HTERT RPE-1 (cell line): ENCODE results near the gene DNAJB1.
"Not testable (repeated sequence)": the region's sequence is repeated elsewhere in the genome, so short reads cannot be mapped to it uniquely, and the experiment has no call there.

ENCODE experiments used
- in situ Hi-C: fragments of 300-500 bp; cut with MboI; formaldehyde crosslinking; loops from 4 replicates; pipeline ENCODE4 v1.14.3; 2020; ENCODE audit warnings: low sequenced_read_pairs

The DNAJB1 gene

DNA sequence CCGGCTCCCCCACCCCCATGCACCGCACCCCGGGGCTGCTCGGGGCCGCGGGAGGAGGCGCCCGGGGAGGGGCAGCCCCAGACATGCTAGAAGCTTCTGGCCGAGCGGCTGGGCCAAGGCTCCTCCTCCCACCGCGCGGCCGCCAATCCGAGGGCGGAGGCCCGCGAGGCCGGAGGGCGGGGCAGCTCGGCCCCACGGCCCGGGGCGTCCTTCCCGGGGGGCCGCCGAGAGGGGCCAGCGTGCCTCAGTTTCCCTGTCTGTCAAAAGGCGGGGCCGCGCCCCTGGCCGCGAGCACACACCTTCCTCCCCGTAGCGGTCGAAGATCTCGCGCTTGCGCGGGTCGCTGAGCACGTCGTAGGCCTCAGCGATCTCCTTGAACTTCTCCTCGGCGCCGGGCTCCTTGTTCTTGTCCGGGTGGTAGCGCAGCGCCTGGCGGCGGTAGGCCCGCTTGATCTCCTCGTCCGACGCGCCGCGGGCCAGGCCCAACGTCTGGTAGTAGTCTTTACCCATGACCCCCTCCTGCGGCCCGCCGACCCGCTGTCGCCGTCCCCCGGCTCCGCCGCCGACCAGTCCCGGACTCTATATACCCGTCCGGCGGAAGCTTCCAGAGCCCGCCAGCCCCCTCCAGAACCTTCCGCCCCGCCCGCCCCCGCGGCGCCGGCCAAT lies at the start of gene DNAJB1:
Gene DNAJB1 (minus strand): TSS at position 558 of the 666 bp plus-strand sequence. CDS start 48 bp downstream, at position 510.
- in situ Hi-C loops: no loop called here

DNA sequence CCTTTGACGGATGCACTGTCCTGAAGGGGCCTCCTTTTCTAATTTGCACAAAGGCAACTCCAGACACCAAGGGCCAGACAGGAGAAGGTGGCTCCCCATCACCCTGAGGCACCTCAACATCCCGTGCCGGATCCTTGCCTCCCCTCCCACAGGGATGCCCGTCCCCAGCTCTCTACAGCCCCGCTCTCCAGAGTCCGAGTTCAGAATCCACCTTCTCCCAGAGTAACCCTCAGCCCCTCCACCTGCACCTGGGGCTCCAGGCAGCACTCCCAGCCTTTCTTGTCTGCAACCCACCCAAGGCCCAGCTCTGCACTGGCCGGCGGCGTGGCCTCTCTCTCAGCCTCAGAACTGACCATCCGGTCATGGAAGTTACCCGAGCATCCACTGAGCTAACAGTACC lies 48.9 kb upstream of the DNAJB1 start:
- in situ Hi-C loops: no loop called here

DNA sequence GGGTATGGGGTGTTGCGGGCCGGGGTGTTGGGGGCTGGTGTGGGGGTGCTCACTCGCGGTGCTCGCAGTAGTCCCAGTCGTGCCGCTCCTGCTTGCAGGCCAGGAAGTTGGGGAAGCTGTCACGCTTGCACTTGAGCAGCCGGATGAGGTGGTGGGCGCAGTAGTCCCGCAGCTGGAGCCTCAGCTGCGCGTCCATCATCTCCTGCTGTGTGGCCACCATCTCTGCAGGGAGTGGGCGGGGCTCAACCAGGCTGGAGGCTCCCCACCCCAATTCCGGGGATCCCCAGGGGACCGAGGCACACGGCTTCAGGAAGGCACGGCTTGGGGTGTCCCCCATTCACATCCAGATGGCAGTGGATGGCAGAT lies 48.5 kb upstream of the DNAJB1 start:
- in situ Hi-C loops: no loop called here

DNA sequence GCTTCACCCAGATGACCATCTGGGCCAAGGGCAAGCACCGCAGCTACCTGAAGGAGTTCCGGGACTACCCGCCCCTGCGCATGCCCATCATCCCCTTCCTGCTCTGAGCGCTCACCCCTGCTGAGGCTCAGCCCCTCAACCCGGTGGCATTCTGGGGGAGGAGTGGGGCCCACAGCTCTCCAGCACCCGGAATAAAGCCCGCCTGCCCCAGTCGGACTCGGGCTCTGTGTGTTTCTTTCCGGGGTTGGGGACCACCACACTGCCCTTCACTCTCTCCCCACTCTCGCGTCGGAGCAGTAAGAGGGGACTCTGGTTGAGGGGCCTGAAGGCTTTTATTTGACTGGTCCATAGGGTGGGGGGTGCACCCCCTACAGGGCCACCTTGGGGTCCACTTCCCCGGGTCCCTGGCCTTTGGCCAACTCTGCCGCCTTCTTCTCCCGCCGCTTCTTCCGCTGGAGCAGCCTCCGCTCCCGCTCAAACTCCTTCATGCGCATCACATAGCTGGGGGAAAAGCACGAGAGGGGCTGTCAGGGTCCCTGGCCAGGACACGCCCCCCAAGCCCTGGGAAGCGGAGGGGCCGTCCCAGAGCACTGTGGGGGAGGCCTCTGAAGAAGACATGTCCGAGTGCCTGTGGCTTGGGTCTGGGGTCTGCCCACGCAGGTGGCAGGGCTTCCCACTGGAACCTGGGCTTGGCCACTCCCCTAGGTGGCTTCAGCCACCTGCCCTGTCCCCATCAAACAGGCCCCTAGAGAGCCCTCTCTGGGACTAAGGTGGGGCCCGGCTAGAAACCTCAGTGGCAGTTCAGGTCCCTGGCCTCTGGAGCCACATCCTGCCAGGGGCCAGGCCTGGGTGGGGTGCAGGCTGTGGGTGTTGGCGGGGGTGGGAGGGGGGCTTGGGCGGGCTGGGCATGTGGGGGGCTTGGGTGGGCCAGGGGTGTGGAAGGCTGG lies 47.8 kb upstream of the DNAJB1 start:
- in situ Hi-C loops: no loop called here

DNA sequence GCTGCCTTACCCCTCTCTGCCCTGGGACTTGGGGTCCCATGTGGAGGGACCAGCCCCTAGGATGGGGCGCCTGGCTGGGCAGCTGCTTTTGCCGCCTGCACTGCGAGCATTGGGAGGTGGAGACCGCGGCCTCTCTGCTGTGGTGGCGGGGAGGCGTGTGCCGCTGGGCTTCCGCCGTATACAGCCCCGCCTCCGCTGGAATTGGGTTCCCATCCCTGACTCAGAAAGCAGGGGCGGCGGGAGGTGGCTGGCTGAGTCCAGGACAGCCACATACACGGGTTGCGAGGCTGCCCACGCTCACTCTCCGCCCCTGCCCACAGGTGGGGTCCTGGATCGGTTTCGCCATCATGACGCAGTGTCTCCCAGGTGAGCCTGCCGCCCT lies 47.1 kb upstream of the DNAJB1 start:
- in situ Hi-C loops: no loop called here

DNA sequence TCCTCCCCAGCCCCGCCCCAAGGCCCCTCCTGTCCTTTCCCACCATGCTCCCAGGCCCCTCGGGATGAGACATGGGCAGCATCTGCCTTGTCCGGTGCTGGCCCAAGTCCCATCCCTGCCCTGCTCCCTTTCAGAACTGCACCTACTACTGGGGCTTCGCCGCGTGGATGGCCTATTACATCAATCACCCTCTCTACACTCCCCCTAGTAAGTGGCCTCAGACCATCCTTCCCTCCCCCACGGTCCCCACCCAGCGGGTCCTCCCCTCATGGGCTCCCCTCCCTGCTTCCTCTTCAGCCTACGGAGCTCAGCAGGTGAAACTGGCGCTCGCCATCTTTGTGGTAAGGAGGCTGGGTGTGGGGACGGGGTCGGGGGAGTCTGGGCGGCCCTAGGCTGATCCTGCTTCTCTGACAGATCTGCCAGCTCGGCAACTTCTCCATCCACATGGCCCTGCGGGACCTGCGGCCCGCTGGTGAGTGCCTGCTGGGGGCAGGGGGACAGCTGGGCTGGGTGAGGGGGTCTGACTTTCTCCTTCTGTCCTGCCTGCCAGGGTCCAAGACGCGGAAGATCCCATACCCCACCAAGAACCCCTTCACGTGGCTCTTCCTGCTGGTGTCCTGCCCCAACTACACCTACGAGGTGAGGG lies 46.6 kb upstream of the DNAJB1 start:
- in situ Hi-C loops: not testable (repeated sequence)

DNA sequence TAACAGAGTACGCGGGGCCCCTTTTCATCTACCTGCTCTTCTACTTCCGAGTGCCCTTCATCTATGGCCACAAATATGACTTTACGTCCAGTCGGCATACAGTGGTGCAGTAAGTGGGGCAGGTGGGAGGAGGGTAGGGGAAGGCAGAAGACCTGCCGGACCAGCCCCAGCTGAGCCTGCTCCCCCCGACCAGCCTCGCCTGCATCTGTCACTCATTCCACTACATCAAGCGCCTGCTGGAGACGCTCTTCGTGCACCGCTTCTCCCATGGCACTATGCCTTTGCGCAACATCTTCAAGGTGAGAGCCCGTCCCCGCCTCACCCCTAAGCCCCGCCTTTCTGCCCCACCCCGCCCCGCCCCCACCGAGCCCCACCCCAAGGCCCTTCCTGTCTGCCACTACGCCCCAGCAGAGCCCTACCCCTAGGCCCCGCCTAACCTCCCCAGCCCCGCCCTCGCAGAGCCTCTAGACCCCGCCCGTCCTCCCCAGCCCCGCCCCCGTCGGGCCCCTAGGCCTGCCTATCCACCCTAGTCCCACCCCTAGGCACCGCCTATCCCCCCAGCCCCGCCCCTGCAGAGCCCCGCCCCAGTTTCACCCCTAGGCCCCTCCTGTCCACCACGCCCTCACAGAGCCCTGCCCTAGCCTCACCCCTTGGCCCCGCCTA lies 45.9 kb upstream of the DNAJB1 start:
- in situ Hi-C loops: no loop called here

DNA sequence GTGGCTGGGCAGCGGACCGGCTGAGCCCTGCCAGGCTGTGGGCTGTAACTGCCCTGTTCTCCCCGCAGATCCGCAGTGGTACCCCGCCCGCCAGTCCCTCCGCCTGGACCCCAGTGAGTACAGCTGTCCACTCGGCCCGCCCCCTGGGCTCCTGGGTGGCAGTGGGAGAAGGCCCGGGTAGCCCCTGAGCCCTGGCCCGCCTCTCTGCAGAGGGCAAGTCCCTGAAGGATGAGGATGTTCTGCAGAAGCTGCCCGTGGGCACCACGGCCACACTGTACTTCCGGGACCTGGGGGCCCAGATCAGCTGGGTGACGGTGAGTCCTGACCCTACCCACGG lies 45.4 kb upstream of the DNAJB1 start:
- in situ Hi-C loops: no loop called here

DNA sequence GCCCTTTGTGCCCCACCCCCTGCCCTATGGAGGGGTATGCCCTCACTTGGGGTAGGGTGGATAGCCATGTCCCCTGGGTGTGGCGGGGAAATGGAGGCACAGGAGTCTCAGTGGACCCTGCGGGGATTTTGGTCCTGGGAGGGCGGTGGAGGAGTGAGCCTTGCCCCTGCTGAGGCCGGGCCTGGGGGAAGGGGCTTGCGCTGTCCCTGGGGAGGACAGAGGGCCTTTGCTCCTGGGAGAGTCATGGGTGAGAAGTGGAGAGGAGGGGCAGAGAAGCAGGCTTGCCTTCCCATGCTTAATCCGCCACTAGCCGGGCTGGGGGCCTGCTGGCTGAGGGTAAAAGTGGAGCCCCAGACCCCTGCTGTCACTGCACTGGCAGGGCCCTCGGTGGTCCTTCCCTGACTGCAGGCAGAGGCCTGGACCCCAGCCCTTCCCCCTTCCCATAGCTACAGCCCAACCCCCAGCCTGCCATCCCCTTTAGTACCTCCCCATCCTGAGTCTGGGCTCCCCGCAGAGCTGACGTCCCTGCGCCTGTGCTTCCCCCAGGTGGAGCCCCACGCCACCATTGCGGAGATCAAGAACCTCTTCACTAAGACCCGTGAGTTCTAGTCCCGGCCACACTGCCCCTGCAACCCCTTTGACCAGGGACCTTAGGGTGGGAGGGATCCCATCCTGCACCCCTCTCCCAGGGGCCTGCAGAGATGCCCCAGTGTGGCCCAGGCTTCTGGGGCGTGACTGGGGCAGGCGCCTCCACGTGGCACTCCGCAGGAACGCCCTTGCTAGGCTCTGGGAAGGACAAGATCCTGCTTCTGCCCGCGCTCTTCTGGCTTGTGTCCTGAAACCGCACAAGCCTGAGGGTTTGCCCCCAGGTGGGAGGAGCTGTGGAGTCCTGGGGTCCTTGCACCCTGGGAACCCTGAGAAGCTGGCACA lies 44.7 kb upstream of the DNAJB1 start:
- in situ Hi-C loops: no loop called here

DNA sequence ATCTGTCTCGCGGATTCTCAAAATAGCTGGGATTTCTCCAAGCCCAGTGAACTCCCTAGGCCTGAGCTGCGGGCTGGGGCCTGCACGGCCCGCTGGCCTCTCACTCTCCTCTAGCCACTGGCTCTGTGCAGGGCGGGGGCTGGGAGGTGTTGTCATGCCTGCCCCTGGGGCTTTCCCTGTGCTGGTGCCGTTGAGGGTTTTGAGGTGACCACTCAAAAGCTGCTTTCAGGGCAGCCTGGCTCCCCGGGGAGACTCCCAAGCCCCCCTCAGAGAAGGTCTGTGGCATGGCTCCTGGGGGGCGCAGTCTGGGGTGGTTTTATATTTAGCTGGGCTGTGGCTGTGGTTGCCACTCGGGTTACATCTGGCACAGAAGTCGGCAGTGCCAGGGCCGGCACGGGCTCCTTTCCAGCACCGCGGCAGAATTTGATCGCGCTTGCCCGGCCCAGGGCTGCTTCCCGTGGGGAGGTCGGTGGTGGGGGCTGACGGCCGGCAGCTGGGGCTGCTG lies 43.7 kb upstream of the DNAJB1 start:
- in situ Hi-C loops: no loop called here

DNA sequence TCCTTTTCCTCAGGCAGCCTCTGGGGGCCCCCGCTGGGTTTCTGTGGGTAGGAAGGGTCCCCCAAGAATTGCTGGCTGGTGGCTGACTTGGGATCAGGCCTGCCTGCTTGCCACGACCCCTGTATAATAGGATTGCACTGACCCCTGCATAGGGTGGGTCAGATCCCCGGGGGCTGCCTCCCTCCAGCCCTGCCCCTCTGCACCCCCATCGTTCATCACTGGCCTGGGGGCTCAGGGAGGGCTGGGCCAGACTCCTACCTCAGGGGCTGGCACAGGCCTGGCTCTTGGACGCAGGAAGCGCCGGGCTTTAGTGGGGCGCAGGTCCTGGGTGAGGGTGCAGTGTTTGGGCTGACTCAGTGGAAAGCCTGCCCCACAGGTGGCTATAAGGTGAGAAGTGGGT lies 43.1 kb upstream of the DNAJB1 start:
- in situ Hi-C loops: no loop called here

DNA sequence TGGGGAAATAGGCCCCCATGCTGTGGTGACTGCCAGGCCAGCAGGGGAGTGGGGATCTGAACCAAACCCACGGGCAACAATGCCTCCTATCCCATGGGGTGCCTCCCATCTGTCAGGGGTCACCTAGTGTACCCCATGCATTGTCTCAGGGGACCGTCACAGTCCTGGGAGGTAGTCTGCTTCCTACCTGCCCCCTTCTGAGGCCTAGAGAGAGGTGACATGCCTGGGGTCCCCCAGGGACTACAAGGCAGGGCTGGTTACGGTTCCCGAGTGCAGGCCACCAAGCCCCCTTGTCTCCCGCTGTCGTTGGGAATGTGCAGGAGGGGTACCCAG lies 42.5 kb upstream of the DNAJB1 start:
- in situ Hi-C loops: no loop called here

DNA sequence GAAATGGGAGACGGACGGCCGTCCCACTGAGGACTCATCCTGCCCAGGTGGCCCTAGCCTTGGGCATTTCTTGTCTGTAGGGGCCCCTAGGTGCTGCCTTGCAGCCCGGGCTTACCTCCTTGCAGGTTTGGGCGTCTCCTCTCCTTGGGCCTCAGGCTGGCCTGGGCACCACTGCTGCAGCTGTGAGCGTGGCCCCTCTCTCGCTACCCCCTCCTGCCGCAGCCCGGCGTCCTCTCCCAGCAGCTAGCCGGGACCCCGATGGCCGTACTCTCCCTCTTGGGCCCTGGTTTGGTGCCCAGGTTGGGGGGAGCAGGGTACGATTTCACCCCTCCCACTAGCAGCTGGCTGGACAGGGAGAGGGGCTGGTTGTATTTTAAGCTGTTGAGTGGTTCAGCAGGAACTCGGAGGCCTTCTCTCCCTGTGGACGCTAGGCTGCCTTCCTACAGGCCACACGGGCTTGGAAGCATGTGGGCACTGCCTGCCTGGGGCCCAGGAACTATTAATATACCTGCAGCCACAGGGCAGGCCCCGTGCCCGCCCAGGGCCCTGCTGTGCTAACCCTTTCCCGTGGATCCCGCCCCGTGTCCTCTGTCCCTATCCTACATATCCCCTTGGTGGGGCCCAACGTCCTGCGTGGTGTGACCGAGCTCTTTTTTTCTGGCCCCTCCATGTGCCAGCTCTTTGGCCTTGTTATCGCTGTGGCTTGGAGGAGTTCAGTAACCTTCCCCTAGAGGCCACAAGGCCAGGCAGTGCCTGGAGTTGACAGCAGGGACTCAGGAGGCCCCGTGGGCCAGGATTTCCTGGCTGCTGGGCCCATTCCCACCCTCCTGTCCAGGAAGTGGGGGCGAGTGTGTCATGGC lies 41.9 kb upstream of the DNAJB1 start:
- in situ Hi-C loops: no loop called here

DNA sequence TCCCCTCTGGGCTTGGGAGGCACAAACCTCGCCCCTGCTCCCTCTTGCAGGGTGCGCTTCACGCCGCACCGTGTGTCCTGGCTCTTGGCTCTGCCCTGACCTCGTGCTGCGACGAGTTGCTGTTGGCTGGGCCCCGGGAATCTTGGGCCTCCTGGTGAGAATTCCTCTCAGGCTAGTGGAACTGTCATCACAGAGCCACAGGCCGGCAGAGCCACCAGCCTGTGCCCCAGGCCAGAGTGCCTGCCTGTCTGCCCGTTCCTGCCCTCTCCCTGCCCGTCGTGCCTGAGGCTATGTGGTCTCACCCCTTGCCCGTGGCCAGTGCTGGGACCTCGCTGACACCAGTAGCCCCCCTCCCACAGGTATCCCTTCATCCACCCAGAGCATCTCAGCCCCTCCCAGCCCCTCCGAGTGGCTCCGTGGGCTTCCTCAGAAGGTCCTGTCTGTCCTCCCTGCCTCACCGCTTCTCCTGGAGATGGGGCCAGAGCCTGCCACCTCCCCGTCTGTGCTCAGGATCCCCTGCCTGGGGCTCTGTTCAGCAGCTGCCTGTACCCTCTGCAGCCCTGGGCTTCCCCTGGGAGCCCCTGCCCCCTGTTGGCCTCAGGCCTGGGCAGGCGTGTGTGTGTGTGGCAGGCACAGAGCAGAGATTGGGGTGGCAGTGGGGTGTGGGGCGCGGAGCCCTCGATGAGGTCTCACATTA lies 40.3 kb upstream of the DNAJB1 start:
- in situ Hi-C loops: no loop called here

DNA sequence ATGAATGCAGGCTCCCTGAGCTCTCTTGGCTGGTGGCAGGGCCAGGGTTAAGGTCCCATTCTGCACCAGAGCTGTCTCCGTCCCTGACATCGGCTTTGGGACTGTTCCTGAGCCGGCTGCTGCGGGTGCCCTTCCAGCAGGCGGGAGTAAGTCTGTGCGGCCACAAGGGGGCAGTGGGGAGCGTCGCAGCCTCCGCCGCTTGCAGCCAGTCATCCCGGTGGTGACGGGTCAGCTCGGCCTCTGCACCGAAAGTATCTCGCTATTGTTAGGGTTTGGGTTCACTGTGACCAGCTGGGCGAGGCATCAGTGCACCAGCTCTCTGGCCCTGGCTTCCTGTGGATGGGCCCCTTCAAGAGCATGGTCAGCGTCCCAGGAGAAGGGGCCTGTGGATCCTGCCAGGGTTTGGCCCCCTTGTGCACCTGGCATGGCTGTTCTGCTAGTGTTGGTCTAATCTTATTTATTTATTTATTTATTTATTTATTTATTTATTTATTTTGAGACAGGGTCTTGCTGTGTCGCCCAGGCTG lies 38.5 kb upstream of the DNAJB1 start:
- in situ Hi-C loops: no loop called here

DNA sequence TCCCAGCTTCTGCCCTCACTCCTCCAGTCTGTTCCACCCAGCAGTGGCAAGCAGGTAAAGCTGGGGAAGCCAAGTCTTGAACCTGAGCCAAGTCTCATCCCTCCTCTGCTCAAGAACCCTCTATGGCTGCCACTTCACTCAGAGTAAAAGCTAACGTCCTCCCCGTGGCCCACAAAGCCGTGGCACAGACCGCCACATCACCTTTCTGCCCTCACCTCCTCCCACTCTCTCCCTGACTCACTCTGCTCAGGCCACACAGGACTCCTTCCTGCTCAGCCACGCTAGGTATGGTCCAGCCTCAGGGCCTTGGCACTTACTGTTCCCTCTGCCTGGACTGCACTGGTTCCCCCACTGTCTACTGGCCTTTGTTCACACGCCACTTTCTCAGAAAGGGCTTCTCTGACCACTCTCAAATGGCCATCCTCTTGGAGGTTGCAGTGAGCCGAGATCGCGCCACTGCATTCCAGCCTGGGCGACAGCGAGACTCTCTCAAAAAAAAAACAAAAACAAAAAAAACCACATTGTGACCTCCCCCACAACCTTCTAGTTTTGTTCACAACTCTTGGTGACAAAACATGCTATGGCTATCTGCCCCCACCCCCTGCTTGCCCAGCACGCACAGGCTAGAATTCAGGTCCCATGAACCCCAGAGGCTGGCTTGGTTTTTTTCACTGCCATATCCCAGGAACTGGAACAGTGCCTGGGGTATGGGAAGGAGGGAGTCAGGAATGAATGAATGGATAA lies 37.9 kb upstream of the DNAJB1 start:
- in situ Hi-C loops: no loop called here

DNA sequence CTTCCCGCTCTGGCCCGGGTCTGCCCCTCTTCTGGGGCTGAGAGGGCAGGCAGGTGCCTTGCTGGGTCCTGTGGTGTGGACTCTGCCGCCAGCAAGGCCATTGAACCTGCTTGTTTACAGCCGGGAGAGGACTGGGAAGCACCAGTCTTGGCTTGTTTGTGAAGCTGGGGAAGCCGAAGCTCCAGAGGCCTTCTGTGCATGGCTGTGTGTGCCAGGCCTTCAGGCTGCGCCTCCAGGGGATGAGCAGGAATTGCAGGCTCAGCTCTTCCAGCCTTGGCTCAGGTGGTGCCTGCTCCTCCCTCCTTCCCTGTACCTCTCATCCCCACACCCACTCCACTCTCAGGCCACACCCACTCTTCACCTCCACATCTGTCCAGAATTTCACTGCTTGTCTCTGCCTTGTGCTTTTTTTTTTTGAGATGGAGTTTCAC lies 36.2 kb upstream of the DNAJB1 start:
- in situ Hi-C loops: no loop called here

DNA sequence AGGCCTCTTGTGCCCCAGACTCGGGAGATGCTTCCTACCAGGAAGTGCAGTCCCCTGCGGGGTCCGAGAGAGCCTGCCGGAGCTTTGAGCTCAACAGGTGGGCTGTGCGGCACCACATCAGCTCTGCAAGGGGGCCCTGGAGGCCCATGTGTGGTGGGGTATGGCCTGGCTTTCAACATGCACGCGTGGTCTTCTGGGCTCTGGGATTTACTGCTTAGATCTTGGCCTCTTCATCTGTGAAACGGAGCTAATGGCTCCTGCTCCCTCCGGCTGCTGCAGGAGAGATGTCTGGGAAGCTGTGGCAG lies 35.7 kb upstream of the DNAJB1 start:
- in situ Hi-C loops: no loop called here
